ENCODE results near the gene FOCAD. TPM values are rescaled to one million over a fixed set of nuclear protein-coding genes. Genes with fewer than 3 reads are reported as not detected.

Gene FOCAD
- total RNA-seq, 4 donors from 2014 or later = 24.0 to 64.5 (median 33.1) TPM

- 97% methylated on average over 2 of the region's 2 CpGs for WGBS
- H3K9me3 ChIP-seq = no peaks in the 10 kb centered on the region
- H3K27me3 ChIP-seq = no peaks in the 10 kb centered on the region
- no peak overlapping the region for H3K27ac ChIP-seq
- H3K4me1 ChIP-seq = no peaks in the 10 kb centered on the region
- no peak for DNase-seq (ENCODE audit: low spot score in 2 of 2)
- TF ChIP-seq EP300 (IDR thresholded peaks at IDR 0.05) (no peak), POLR2A (IDR thresholded peaks at IDR 0.05) (no peak), CTCF (IDR thresholded peaks at IDR 0.05) (no peak), POLR2AphosphoS5 (IDR thresholded peaks at IDR 0.05) (no peak)
- peaks cover 10% of the 10 kb centered on the region for H3K36me3 ChIP-seq
- no peak overlapping the region for H3K4me3 ChIP-seq
Observed at GRCh38 chr9:20790721-20791120, 106.7 kb downstream of the FOCAD start.

GRCh38 chr9:20791682-20792081, 107.6 kb downstream of the FOCAD start:
- TF ChIP-seq EP300 (IDR thresholded peaks at IDR 0.05) (no peak), POLR2A (IDR thresholded peaks at IDR 0.05) (no peak), POLR2AphosphoS5 (IDR thresholded peaks at IDR 0.05) (no peak), CTCF (IDR thresholded peaks at IDR 0.05) (no peak)
- Histone ChIP-seq H3K27ac (no peak overlapping the region), H3K27me3 (no peaks in the 10 kb centered on the region), H3K4me1 (no peaks in the 10 kb centered on the region), H3K36me3 (peaks cover 10% of the 10 kb centered on the region), H3K4me3 (no peak overlapping the region), H3K9me3 (no peaks in the 10 kb centered on the region)
- 95% methylated on average over 1 of the region's 1 CpG for WGBS
- DNase-seq (ENCODE audit: low spot score in 2 of 2) = no peak

GRCh38 chr9:20804489-20805250, 120.6 kb downstream of the FOCAD start:
- H3K27ac ChIP-seq = no peak overlapping the region
- no peak overlapping the region for H3K4me3 ChIP-seq
- H3K27me3 ChIP-seq = no peaks in the 10 kb centered on the region
- no peaks in the 10 kb centered on the region for H3K36me3 ChIP-seq
- TF ChIP-seq POLR2AphosphoS5 (IDR thresholded peaks at IDR 0.05) = no peak
- TF ChIP-seq POLR2A (IDR thresholded peaks at IDR 0.05) = no peak
- no peak for TF ChIP-seq CTCF (IDR thresholded peaks at IDR 0.05)
- no peak for TF ChIP-seq EP300 (IDR thresholded peaks at IDR 0.05)
- WGBS = 83% methylated on average over 11 of the region's 11 CpGs
- no peaks in the 10 kb centered on the region for H3K4me1 ChIP-seq
- no peak for DNase-seq (ENCODE audit: low spot score in 2 of 2)
- H3K9me3 ChIP-seq = no peaks in the 10 kb centered on the region

- no peaks in the 10 kb centered on the region for H3K36me3 ChIP-seq
- H3K27me3 ChIP-seq = no peaks in the 10 kb centered on the region
- TF ChIP-seq EP300 (IDR thresholded peaks at IDR 0.05) (no peak), POLR2A (IDR thresholded peaks at IDR 0.05) (no peak), POLR2AphosphoS5 (IDR thresholded peaks at IDR 0.05) (no peak), CTCF (IDR thresholded peaks at IDR 0.05) (no peak)
- no peak overlapping the region for H3K4me3 ChIP-seq
- H3K4me1 ChIP-seq = no peaks in the 10 kb centered on the region
- H3K27ac ChIP-seq = no peak overlapping the region
- H3K9me3 ChIP-seq = no peaks in the 10 kb centered on the region
- 89% methylated on average over 2 of the region's 2 CpGs for WGBS
- DNase-seq (ENCODE audit: low spot score in 2 of 2) = no peak
Observed at GRCh38 chr9:20805766-20806165, 121.7 kb downstream of the FOCAD start.

GRCh38 chr9:20808002-20808401, 123.9 kb downstream of the FOCAD start:
- DNase-seq (ENCODE audit: low spot score in 2 of 2) = no peak
- no peaks in the 10 kb centered on the region for H3K9me3 ChIP-seq
- no peak overlapping the region for H3K4me3 ChIP-seq
- no peaks in the 10 kb centered on the region for H3K36me3 ChIP-seq
- no peak for TF ChIP-seq CTCF (IDR thresholded peaks at IDR 0.05)
- no peak for TF ChIP-seq POLR2AphosphoS5 (IDR thresholded peaks at IDR 0.05)
- TF ChIP-seq POLR2A (IDR thresholded peaks at IDR 0.05) = no peak
- 90% methylated on average over 8 of the region's 8 CpGs for WGBS
- no peak overlapping the region for H3K27ac ChIP-seq
- no peaks in the 10 kb centered on the region for H3K4me1 ChIP-seq
- H3K27me3 ChIP-seq = no peaks in the 10 kb centered on the region
